ENCODE results near the gene COL6A3.

Gene COL6A3

DNA sequence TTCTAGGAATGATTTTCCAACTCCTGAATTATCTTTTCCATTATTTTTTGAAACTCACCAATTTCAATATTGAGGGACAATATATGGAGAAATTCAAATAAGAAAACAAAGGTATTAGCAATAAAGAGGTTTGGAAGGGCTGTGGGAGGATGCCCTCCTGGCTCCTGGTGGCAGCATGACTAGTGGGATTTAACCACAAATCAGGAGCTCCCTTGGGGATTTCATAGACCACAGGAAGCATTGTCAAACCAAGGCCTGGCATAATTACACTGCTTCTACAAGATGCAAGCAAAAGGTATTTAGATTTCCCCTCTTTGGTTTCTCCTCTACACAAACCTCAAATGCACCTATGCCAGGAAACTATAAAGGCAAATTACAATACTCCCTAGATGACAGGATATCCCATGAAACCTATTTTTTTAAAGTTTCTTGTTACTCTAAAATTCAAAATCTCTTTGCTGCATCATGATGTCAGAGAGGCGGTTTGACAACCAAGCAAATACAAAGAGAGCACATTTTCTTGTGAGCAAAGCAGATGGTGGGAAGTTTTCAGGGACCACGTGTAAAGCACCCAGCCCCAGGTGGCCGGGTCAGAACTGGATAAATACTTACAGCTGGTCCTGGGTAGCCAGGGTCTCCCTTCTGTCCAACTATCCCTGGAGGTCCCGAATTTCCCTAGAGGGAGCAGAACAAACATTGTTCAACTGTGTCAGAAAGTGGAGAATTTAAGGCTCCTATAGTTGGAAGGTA, 67.9 kb downstream of the COL6A3 start:
- no peak for DNase-seq

DNA sequence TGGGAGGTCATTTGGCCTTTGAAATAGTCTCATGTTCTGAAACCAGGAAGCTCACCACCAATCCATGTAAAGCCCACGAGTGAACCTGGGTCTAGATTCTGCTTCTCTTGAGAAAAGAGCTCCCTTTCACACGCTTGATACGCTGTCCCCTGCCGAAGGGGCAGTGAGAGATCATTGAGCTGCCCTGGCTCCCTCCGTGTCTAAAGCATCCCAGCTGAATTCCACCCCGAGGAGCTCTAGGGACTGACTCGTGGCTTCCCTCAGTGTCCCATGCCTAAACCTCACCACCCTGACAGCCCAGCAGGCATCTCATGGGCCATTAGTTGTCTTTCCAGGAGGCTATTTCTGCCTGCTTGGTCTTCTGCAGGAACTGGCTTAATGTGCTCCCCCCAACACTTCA, 68.6 kb downstream of the COL6A3 start:
- no peak for DNase-seq

DNA sequence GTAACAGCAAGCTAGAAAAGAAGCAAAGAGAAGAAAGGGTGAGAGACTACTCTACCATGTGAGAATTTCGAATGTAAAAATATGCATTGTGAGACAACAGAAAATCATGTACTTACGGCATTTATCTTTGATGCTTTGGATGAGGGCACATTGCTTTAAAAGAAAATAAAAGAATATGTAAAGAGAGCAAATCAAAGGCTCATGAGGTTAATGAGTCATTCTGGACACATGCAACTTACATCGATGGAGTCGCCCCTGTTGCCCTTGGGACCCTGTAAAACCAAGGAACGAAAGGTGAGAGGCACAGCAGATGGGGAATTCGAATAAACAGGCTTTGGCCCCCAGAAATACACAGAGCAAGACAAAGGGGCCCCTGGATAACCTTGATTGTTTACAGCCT, 69.0 kb downstream of the COL6A3 start:
- no peak for DNase-seq

DNA sequence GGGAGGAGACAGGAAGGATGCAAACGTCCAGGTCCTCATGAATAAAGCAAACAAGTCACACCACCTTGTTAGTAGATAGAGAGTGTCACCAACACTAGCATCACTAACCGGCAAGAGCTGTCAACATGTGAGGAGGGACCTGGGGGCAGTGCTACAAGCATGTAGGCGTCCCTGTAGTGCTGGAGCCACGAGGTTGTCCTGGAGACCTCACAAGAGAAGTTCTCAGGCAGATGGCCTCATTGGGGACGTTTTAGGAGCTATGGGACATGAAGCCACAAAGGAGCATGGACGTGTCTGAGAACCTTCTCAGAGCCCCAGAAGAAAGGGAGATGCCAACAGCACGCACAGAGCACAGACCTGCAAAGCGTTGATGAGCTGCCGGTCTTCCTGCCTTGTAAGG, 70.0 kb downstream of the COL6A3 start:
- no peak for DNase-seq

DNA sequence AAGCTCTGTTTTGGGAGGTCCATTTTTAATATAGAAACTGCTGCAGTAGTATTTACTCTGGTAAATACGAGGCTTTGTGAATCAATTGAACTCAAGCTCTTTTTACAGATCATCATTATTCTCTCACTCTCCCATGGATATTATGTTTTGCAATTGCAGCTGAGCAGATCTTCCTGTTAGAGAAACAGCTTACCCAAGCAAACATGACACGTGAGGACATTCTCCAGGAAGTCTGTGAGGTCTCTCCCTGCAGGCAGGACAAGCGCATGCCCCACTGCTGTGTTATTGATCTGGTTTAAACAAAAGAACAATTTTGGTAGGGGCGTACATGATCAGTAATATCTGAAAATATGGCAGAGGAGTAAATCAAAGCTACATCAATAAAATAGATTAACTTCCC, 72.1 kb downstream of the COL6A3 start:
- DNase-seq, result no peak

DNA sequence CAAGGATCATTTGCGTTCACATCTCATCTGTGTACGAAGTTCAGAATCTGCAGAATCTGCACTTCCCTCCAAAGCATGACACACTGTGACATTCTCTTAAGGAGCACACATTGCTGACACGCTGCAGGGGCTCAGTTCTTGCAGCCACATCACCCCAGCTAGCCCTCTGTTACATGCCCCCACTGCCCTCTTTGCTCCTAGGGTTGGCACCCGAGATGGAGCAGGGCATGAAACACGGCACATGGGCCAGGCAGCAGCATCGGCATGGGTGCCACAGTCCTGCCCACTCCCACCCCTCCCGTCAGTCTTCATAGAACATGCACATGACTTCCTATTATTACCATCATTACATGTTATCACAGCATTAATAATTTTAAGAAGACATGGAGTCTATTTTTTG, 76.4 kb downstream of the COL6A3 start:
- DNase-seq, result no peak

DNA sequence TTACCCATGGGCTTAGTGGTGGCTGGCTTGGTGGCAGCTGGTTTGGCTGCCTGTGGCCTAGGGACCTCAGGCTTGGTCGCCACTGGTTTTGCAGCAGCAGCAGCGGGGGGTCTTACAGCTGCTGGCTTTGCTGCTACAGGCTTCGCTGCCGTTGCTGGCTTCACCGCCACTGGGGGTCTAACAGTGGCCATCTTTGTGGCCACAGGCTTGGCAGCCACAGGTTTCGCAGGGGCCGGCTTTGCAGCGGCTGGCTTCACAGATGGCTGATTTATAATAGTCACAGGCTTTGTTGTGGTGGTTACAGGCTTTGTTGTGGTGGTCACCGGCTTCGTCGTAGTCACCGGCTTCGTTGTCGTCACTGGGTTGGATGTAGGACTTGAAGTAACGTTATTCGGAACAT, 77.8 kb downstream of the COL6A3 start:
- no peak for DNase-seq

DNA sequence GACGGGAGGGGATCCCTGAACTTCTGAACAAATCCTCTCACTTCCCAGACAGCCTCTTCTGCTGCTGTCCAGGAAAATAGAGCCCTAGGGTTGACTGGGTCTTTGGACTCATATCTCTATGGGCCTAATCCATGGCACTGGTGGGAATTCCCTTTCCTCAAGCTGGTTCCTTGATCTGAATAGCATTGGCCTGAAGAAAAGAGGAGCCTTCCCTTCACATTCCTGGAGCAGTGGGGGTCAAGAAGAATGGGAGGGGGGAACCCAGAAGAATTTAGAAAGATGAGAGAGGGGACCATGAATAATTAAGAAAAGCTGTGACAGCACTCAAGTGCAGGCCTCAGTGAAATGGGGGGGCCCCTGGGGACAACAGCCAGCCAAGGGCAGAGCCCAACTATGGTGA, 80.2 kb downstream of the COL6A3 start:
- DNase-seq, result no peak

DNA sequence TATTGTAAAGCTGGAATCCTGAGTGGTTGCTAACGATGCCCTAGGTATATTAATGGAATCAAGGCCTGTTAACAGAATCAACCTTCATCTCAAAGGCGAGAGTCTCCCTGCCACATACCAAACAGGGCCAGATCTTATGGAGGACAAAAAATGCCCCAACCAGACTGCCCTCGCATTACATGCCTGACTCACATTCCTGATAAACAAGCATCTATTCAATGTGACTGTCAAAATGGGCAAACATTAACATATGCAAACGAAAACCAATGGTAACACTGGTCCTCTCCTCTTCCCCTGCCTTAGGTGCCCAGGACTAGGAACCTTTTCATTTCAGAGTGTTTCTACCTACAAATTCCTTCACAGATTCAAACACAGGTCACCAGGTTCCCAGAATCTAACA, 83.4 kb downstream of the COL6A3 start:
- DNase-seq, result no peak

DNA sequence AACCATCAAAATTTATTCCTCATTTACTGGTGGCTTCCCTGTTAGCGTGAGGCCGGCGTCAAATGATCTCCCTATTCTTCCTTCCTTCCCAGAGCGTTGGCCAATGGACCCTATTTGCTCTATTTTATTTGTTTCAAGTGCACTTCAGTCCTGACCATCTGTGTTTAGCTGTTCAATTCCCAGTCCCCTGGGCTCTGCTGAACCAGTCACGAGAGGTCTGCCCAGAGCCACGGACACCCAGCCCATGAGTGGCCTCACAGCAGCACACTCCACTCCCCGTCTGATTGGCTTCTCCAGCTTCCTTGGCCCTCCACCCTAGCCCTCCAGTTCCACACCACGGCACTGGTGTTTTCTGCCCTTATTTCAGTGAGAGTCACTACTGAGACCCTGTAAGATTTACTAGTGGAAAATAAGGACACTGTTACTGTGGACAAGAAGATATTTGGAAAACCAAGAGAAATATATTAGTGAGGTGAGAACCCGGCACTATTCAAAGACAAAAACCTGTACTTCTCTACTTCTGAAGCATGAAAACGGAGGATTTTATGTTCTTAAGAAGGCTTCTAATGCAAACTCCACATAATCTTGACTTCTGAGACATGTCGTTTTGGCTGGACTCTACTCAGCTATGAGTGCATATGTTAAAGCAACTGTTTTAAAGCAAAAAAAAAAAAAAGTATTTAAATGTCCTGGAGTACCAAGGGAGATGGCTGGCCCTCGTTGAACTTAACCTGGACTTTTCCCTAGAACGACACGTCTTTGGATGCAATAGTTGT, 86.6 kb downstream of the COL6A3 start:
- no peak for DNase-seq

DNA sequence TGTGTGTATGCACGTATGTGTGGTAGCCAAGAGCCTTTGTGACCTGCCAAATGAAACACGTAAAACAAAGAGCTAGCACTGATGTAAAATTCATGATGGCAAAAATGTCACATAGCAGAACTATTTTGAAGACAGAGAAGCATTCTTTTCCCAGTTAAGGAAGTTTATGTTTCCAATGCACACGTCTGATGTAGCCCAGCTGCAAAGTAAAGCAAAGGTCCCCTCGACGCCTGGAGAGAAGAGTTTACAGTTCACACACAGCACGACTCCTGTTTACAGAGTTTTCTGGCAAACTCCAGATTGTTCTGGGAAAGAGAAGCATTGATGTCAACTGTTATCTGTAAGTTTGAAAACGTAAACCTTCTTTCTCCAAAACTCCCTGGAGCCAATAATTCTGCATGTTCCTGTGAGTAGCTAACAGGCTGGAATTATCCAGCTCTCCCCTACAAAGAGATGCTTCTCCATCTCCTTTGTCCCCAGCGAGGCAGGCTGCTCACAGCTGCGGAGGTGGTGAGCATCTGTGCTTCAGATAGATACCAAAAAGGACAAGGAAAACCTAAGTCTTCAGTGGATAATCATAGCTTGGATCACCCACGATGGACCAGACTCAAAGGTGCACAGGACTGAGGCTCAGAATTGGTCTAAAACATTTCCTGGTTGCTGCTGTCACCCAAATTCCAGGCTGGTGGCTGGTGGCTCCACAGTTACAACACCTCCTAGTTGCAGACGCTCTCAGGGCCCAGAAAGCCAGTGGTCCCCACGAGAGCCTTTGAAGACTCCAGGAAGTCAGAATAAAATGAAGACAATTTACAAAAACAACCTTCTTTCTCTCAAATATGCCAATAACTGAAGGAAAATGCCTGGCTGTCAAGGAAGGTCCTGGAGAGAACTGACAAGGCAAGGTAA, 87.4 kb downstream of the COL6A3 start:
- DNase-seq, result no peak

DNA sequence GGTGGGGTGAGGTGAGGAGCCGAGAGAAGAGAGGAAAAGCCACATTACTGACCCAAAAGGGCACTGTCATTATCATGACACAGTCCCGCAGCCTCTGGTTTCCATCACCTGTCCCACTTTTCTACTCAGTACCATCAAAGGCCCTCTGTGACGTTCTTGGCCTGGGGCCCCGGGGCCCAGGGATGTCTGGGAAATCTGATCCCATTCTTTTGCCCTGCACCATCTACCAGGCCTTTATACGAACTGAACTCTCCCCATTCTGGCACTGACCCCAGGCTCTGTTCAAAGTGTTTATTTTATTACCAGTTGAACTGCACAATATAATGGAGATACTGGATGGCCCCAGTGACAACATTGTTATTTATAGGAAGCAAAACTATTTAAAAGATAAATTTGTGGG, 89.1 kb downstream of the COL6A3 start:
- DNase-seq, result no peak

DNA sequence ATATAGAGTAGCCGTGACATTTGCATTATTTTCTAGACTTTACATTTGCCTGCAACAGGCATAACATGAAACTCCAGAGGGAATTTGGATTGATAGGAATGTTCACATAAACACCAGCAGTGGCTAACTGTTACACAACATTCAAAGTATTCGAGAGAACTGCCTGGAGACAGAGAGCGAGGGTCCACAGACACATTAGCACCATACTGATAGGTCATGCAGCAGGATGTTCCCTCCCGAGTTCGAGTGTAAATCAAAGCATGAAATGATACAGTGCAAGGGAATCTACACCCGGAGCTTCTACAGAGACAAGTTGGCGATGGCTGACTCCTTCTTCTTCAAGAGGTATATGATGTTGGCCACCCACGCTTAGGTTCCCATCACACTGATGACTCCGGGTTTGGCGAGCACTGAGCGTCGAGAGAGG, 89.5 kb downstream of the COL6A3 start:
- DNase-seq, result no peak

DNA sequence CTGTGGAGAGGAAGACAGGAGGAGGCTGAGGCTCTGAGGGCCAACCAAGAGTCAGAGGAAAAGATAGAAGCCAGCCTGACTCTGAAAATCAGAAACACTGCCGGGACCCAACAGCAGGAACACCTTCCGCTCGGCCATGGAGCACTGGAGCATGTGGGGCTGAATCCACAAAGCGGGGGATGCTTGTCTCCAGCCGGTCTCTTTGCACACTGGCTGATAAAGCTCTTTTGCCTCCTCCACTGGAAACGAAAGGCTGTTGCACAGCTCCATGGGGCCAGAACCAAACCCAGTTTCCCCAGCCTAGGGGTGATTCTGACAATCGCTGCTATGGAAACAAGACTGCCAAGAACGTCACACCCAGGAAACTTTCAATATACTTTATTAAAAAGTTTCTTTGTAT, 90.3 kb downstream of the COL6A3 start:
- DNase-seq, result no peak

DNA sequence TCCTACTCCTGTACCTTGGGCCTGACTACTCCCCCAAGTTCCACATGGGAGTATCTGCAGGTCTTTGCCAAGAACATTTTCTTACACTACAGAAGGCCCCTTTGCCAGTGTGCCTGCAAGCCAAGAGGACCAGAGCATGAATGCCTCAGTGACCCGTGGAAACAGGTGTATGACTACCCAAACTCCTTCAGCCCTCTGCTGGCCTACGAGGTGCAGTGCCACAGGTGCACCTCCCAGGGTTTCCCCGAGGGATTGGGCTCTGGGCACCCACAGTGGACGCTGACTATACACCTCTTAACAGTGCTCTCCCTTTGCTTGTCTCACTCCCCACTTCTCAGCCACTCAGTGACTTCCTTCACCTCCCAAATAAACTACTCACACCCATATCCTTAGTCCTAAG, 91.4 kb downstream of the COL6A3 start:
- no peak for DNase-seq

DNA sequence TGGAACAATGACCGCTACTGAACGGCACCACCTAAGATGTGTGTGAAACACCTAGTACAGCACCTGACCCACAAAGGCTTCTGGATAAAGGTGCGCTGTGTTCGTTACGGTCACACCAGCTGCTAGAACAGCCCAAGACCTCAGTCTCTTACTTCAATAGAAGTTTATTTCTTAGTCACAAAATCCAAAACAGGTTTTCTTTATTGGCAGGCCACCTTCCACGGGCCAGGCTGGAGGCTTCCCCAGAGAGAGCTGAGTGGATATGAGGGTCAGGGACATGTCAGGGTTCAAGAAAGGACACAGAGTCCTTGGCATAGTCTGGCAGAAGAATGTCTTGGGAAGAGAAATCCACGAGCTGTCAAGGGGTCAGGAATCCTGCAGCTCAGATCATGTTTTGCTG, 92.2 kb downstream of the COL6A3 start:
- DNase-seq, result no peak

DNA sequence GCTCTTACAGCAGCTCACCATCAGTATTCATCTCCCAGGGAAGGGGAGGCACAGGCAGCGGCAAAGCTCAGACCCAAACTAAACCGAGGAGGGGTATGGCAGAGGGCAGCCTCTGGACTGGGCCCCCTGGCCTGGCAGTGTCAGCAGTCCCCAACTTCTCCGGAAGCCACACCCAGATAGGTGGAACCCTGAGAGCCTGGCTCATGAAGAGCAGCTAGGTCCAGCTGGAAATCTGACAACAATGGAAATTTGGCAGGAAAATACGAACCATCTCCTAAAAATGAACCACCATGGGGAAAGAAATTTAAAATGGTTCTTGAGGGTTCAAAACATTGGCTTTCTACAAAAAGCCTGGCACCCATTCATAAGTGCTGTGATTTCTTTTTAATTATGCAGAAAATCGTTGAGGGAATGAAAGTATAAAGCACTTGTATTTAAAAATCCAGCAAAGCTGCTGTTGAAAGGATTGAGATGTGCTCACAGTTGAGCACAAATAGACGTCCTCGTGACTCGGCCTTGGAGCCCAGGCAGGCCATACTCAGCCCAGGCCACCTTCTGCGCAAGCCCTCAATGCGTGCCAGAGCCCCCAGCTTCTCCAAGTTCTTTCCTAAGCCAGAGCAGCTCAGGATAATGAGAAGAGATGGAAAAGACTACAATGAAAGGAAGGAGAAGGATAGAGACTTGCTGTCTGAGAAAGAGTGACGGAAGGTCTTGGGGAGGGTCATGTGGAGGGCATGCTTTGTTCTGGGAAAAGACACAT, 93.0 kb downstream of the COL6A3 start:
- DNase-seq, result no peak

DNA sequence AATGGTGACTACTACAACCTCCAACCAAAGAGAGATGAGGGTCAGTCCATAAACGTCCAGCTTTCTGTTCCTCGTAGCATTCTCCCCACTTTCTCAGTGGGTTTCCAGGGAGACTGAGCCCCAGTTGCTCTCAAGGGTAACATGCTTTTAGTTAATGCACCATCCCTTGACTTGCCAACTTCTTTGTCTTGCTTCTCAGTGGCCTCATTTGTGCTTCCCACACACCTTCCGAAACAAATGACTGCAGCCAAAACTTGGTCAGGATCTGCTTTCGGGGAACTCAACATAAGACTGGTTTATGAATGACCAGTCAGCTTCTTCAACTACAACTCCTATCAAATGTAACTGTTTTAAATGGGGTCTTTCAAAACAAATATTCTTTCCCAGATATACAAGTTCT, 94.1 kb downstream of the COL6A3 start:
- no peak for DNase-seq

DNA sequence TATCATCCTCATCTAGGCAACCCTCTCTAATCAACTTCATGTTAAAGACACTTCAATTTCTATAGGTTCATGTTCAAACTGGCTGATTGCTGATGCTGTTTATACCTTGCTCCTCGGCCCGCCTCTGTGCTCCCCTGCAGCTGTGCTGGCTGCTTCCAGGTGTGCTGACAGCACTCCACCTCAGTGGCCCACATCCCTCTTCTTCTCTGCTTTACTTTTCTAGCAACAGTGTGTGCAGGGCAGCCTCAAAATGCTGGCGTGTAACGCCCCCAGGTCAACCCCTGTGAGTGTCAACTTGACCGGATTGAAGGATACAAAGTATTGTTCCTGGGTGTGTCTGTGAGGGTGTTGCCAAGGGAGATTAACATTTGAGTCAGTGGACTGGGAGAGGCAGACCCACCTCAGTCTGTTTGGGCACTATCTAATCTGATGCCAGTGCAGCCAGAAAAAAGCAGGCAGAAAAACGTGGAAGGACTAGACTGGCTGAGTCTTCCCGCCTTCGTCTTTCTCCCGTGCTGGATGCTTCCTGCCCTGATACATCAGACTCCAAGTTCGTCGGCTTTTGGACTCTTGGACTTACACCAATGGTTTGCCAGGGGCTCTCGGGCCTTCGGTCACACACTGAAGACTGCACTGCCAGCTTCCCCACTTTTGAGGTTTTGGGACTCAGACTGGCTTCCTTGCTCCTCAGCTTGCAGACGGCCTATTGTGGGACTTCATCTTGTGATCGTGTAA, 94.7 kb downstream of the COL6A3 start:
- no peak for DNase-seq

DNA sequence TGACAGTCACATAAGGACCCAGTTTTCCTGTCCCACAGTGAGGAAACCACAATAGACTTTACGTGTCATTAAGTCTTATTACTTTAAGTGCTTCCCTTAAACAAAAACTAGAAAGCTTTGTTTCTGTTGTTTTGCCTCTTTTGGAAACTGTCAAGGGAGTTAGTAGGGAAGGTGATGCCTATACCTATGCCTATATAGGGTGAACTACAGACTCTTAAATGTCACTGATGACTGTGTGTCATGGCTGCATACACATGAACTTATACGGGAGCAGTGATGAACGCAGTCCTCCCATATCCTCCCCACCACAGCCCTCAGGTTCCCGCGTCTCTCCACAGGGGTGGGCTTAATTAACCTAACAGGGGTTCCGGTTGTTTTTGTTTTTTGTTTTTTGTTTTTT, 97.6 kb downstream of the COL6A3 start:
- no peak for DNase-seq

DNA sequence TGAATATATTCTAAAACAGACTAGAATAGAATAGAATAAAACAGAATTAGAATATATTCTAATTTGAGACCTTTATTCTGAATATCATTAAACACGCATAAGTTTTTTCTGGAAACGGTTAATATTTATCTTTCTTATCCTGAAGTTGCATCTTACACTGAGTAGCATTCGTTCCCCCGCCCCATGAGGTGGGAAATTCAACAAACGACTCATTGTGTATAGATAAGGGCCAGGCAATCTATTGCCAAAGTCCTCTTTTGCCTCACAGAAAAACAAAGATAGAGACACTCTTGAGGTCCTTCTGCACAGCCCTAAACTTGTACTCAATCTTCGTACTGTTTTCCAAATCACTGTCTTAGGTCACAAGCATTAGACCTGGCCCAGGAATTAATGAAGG, 98.1 kb downstream of the COL6A3 start:
- no peak for DNase-seq

DNA sequence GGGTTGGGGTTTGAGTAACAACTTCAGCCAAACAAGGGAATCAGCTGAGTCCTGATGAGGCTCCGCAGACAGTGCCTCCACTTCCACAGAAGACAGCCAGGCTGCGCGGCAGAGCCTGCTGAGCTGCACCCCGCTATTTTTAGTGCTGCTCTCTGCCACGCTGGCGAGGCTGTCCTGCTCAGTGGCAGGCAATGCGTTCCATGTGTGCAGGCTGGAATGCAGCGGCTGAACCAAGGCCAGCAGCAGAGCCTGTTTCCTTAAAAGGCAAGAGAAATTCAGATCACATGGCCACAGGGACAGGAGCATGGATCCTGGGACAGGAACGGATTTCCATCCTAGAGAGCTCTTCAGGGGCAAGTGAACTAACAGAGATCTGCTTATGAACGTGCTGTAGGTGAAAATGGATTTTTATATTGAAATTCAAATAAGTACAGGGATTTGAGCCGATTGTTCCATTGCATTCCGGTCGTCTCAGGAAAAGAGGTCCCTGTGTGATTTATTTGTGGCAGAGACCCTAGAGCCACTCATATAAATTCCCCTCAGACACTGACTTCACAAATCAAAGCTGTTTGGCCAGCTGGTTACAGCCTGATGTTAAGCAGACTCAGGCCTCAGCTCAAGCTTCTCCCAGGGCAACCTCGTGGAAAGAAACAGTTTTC, 98.7 kb downstream of the COL6A3 start:
- DNase-seq, result no peak

All from CD4-positive, alpha-beta T cell treated with Interleukin-17A for 1 hour (primary cell).